GM23248 (cell line): ENCODE data around the gene STEEP1.

Experiments used
- EZH2 ChIP-seq: fragments of 200-600 bp; sonication (generic); IDR thresholded peaks from 2 replicates; pipeline ENCODE4 v1.6.1; 2018; ENCODE audit warnings: antibody characterized with exemption, mild to moderate bottlenecking; ENCODE audit not compliant: insufficient read depth, poor library complexity, severe bottlenecking
- EZH2phosphoT487 ChIP-seq: fragments of 200-600 bp; sonication (generic); IDR thresholded peaks from 2 replicates; pipeline ENCODE4 v1.6.1; 2018; ENCODE audit warnings: antibody characterized with exemption, moderate library complexity, mild to moderate bottlenecking, low read depth; ENCODE audit not compliant: insufficient read depth

DNA sequence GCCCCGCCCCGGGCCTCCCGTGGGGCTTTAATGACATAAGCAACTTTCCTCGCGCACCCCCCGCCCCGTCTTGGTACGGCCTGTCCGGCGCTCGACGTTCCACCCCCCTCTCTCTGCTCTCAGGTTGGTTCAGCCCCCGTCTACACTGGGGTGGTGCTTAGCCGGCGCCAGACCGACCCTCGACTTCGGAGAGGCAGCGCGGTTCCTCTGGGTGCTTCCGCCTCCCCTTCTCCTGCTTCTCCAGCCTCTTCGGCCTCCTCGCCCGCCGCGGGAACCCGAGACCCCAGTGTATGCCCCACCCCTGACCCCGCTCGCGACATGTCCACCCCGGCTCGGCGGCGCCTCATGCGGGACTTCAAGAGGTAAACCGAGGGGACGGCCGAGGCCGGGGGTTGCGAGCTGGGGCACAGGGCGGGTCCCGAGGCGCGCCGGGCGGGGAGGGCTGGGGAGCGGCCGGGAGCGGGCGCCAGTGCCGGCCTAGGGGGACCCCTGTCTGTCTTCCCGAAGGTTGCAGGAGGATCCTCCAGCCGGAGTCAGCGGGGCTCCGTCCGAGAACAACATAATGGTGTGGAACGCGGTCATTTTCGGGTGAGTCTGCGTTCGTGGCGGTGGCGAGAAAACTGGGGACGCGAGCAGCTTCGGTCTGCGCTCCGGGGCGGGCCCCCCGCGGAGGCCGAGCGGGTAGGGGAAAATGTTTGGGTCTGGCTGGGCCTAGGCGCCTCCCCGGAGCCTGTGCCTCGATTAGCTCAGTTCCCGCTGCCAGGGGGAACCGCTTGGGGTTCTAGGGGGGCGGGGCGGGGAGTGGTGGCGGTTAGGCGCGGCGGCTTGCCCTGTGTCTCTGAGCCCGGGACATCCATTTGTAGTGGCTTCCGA lies 9.4 kb upstream of the STEEP1 start, which contains the start of gene UBE2A:
- TF ChIP-seq EZH2: no peak
- no peak for TF ChIP-seq EZH2phosphoT487
